Measurements from ENCODE around the gene LRBA. TPM values are rescaled to one million over a fixed set of nuclear protein-coding genes. Genes with fewer than 3 reads are reported as not detected.

The LRBA gene
- total RNA-seq, 1 experiment from 2014 or later: 69.1 TPM

- TF ChIP-seq AFF4 (CRISPR knock-in tag; IDR thresholded peaks at IDR 0.05; ENCODE audit: borderline replicate concordance) (no peak), FOXP1 (CRISPR knock-in tag; IDR thresholded peaks at IDR 0.05; ENCODE audit: borderline replicate concordance) (no peak)
- TF ChIP-seq, protein P1, sequence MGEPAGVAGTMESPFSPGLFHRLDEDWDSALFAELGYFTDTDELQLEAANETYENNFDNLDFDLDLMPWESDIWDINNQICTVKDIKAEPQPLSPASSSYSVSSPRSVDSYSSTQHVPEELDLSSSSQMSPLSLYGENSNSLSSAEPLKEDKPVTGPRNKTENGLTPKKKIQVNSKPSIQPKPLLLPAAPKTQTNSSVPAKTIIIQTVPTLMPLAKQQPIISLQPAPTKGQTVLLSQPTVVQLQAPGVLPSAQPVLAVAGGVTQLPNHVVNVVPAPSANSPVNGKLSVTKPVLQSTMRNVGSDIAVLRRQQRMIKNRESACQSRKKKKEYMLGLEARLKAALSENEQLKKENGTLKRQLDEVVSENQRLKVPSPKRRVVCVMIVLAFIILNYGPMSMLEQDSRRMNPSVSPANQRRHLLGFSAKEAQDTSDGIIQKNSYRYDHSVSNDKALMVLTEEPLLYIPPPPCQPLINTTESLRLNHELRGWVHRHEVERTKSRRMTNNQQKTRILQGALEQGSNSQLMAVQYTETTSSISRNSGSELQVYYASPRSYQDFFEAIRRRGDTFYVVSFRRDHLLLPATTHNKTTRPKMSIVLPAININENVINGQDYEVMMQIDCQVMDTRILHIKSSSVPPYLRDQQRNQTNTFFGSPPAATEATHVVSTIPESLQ (CRISPR knock-in tag; IDR thresholded peaks at IDR 0.05): no peak
Measured at GRCh38 chr4:150939530-150939929, 75.6 kb downstream of the LRBA start (continued).

DNA sequence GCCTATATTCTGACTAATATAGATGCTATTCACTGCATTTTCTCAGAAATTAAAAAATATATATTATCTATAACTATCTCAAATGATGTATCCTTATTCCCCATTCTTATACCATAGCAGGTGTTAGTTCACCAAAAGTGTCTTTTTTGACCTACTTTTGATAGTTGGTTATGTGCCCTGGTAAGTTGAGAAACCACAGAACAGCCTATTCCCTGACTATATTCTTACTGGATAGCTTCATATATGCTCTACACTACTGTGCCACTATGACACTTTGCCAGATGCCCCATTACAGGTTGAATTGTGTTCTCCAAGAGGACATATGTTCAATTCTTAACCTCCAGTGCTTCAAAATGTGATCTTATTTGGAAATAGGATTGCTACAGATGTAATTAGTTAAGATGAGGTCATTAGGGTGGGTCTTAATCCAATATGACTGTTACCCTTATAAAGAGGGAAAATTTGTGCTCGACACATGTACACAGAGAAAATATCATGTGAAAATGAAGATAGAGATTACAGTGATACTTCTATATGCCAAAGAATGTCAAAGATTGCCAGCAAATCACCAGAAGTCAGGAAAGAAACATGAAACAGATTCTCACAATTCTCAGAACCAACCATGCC lies 76.1 kb downstream of the LRBA start:
- DNase-seq (ENCODE audit: low spot score): no peak
- ChIA-PET POLR2A (no interaction called here), CTCF (interaction anchor here (1.3 to 2.8 kb wide), 2 partner anchors 22 to 72 kb away, joined by 6 to 20 read pairs; no protein-coding TSS in a partner anchor)
- H3K4me1 Mint-ChIP-seq: peaks cover 26% of the 10 kb centered on the region
- H3K27ac Mint-ChIP-seq: peak overlapping the region; percentile 89
- no peaks in the 10 kb centered on the region for H3K27me3 Mint-ChIP-seq (ENCODE audit: low read depth)
- H3K4me3 Mint-ChIP-seq: no peak overlapping the region
- H3K36me3 Mint-ChIP-seq: no peaks in the 10 kb centered on the region
- H3K9me3 Mint-ChIP-seq: no peaks in the 10 kb centered on the region
- ATAC-seq: no peak
- no peak for TF ChIP-seq ZNF121 (CRISPR knock-in tag; IDR thresholded peaks at IDR 0.05)
- TF ChIP-seq JAZF1 (CRISPR knock-in tag; IDR thresholded peaks at IDR 0.05): no peak
- TF ChIP-seq ZNF671 (CRISPR knock-in tag; IDR thresholded peaks at IDR 0.05): no peak
- no peak for TF ChIP-seq TEAD4 (CRISPR knock-in tag; IDR thresholded peaks at IDR 0.05)
- TF ChIP-seq AFF4 (CRISPR knock-in tag; IDR thresholded peaks at IDR 0.05; ENCODE audit: borderline replicate concordance): no peak
- TF ChIP-seq ARID4B (CRISPR knock-in tag; IDR thresholded peaks at IDR 0.05; ENCODE audit: borderline replicate concordance): no peak
- TF ChIP-seq, protein P1 (CRISPR knock-in tag; IDR thresholded peaks at IDR 0.05): no peak
- TF ChIP-seq, protein P2, sequence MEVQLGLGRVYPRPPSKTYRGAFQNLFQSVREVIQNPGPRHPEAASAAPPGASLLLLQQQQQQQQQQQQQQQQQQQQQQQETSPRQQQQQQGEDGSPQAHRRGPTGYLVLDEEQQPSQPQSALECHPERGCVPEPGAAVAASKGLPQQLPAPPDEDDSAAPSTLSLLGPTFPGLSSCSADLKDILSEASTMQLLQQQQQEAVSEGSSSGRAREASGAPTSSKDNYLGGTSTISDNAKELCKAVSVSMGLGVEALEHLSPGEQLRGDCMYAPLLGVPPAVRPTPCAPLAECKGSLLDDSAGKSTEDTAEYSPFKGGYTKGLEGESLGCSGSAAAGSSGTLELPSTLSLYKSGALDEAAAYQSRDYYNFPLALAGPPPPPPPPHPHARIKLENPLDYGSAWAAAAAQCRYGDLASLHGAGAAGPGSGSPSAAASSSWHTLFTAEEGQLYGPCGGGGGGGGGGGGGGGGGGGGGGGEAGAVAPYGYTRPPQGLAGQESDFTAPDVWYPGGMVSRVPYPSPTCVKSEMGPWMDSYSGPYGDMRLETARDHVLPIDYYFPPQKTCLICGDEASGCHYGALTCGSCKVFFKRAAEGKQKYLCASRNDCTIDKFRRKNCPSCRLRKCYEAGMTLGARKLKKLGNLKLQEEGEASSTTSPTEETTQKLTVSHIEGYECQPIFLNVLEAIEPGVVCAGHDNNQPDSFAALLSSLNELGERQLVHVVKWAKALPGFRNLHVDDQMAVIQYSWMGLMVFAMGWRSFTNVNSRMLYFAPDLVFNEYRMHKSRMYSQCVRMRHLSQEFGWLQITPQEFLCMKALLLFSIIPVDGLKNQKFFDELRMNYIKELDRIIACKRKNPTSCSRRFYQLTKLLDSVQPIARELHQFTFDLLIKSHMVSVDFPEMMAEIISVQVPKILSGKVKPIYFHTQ (CRISPR knock-in tag; IDR thresholded peaks at IDR 0.05): no peak
- TF ChIP-seq, protein P3, sequence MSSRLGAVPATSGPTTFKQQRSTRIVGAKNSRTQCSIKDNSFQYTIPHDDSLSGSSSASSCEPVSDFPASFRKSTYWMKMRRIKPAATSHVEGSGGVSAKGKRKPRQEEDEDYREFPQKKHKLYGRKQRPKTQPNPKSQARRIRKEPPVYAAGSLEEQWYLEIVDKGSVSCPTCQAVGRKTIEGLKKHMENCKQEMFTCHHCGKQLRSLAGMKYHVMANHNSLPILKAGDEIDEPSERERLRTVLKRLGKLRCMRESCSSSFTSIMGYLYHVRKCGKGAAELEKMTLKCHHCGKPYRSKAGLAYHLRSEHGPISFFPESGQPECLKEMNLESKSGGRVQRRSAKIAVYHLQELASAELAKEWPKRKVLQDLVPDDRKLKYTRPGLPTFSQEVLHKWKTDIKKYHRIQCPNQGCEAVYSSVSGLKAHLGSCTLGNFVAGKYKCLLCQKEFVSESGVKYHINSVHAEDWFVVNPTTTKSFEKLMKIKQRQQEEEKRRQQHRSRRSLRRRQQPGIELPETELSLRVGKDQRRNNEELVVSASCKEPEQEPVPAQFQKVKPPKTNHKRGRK (CRISPR knock-in tag; IDR thresholded peaks at IDR 0.05; ENCODE audit: borderline replicate concordance): no peak
- TF ChIP-seq KAT7 (CRISPR knock-in tag; IDR thresholded peaks at IDR 0.05; ENCODE audit: borderline replicate concordance): no peak
- no peak for TF ChIP-seq FOXK1 (CRISPR knock-in tag; IDR thresholded peaks at IDR 0.05)
